CD4-positive, alpha-beta T cell treated with Interferon gamma for 1 hour (primary cell): ENCODE data around the gene ZKSCAN1.

Experiments used
- DNase-seq: peaks from one replicate; pipeline ENCODE4 v3.0.0-alpha.2; 2020

The ZKSCAN1 gene

DNA sequence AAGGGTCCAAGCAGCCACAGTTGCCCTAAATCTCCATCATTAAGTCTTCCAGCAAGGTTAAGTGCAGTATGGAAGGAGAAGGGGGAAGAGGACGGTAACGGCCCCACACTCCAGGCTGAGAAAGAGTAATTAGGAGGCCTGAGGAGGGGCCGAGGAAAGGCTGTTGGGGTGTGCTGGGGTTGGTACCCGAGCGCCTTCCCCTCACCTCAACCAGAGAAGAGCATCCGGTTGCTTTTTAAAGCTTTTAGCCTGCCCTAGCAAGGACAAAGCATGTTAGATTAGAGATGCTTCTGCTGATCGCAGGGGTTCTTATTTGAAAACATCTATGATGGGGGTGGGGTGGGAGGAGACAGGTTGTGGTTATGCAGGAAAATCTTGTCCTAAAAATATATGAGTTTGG lies 25.2 kb downstream of the ZKSCAN1 start:
- no peak for DNase-seq

DNA sequence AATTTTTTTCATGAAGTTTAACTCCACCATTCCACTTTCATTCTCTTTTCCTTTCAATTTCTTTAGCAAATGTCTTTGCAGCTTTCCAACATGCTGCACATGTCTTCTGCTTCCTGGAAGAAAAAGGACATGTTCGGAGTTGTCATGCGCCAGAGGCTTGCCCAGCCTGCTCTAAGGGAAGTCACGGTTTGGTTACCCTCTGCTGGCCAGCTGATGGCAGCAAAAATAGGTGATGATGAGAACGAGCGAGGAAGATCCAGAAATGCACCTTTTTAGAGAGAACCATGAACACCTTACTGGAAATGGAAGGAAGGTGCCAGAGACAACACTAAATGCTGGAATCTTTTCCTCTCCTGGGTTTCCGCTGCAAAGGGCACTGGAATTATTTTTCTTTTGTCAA lies 29.3 kb downstream of the ZKSCAN1 start:
- peak; percentile 22 for DNase-seq

DNA sequence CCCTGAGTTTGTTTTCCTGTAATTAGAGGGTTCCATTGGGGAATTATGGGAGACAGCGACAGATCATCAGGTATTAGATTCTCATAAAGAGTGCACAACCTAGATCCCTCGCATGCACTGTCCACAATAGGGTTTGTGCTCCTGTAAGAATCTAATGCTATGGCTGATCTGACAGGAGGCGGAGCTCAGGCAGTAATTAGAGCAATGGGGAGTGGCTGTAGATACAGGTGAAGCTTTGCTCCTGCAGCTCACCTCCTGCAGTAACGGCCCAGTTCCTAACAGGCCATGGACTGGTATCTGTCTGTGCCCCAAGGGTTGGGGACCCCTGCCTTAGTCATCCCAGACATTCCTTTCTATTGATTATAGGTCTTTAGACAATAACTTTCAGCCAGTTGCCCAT lies 33.3 kb downstream of the ZKSCAN1 start:
- DNase-seq = no peak

DNA sequence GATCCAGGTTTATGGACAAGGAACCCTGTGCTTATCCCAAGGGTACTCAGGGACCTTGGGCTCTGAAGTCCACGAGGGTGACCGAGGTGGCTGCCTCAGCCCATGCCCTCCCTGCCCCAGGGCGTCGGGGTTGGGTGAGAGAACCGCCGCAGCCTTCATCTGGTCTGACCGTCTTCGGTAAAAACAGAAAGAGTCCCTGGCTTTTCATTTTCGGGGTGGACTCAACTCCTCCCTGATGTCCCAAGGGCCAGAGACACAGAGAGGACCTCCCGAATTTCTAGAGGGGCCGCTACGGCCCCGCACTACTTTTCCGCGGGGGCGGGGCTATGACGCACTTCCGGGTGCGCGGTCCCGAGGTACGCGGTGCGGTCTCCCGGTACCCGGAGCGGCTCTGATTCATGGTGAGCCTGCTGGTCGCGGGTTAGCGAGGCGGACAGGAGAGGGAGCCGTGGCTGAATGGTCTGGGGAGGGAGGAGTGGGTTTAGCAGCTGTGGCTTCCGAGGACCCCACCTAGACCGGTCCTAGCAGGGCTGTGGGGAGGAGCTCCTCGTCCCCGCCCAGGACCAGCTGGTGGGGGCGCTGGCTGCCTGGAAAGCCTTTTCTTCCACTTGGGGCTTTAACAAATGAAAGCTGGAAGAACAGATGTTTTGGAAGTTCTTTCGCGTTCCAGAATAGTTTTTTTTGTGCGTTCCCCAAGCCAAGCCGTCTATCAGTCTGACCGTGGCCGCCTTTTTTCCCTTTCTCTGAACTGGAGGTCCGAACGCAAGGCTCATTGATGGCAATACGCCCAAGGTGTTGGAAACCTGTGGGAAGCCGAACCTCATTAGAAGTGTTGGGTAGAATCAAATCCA lies 34.3 kb downstream of the ZKSCAN1 start, which contains the start of gene ZSCAN21:
Gene ZSCAN21 (plus strand): TSS at position 334 of the 851 bp plus-strand sequence. CDS start 7,233 bp downstream, outside the sequence.
- peak; percentile 82 for DNase-seq

DNA sequence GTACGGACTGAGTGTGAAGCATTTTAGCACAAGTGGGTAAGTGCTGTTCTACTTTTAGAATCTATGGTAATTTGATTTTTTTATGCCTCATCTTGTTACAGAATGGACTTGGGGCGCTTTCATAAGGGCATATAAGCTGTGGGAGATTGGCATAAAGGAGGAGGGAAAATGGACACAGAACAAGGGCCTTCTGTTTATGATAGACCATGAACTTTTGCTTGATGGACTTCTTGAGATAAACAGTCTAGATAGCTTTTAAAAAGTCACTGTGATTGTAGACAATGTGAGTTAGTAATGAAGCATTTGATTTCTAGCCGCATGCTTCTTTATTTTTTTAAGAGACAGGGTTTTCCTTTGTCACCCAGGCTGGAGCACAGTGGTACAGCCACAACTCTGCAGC lies 36.2 kb downstream of the ZKSCAN1 start:
- no peak for DNase-seq

- DNase-seq = peak; percentile 2
Measured at GRCh38 chr7:100053215-100053614, 37.8 kb downstream of the ZKSCAN1 start.

GRCh38 chr7:100057006-100057405 lies 41.6 kb downstream of the ZKSCAN1 start:
- no peak for DNase-seq

DNA sequence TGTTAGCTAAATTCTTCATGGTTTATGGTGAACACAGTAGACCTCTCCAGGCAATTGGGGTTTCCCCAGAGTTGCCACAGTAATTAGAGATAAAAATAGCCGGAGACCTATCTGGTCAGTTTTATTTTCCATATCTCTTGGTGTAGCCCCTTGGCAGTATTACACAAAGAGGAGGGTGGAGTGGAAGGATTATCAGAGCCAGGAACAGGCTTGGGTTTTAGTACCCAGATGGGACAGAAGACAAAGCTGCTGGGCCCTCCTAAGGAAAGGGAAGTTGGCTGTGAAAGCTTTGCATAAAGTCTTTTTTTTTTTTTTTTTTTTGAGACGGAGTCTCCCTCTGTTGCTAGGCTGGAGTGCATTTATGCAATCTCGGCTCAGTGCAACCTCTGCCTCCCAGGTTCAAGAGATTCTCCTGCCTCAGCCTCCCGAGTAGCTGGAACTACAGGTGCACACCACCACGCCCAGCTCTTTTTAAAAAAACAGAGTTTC lies 43.9 kb downstream of the ZKSCAN1 start:
- DNase-seq = no peak

DNA sequence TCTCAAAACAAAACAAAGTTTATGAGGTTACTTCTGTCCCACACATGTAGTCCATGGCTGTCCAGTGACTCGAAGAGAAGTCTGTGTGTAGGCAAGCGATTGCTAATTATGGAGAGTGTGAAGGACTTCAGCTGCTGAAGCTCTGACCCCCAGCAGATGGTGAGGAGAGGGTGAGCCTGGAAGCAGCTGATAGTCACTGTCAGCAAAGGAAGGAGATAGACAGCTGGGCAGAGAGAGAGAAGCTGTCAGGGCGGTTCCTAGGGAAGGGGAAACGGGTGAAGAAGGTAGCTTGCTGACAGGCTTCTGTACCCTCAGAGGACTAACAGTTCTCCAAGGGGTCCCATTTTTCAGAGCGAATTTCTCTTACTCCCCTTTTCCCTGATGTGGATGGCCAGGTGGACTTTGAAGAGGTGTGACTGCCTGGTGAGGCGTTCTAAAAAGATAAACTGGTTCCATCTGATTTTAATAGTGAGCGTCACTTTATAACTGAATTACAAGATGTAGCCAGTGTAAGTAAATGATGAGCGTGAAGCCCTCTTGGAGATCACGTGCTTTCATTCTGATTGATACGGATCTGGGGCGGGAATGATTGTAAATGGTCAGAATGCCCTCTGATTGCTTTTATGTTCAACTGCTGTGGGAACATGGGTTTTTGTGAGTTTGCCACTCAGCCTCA lies 46.3 kb downstream of the ZKSCAN1 start:
- no peak for DNase-seq

GRCh38 chr7:100063376-100063775 lies 48.0 kb downstream of the ZKSCAN1 start:
- DNase-seq = no peak

GRCh38 chr7:100064162-100064561 lies 48.8 kb downstream of the ZKSCAN1 start:
- DNase-seq = no peak

DNA sequence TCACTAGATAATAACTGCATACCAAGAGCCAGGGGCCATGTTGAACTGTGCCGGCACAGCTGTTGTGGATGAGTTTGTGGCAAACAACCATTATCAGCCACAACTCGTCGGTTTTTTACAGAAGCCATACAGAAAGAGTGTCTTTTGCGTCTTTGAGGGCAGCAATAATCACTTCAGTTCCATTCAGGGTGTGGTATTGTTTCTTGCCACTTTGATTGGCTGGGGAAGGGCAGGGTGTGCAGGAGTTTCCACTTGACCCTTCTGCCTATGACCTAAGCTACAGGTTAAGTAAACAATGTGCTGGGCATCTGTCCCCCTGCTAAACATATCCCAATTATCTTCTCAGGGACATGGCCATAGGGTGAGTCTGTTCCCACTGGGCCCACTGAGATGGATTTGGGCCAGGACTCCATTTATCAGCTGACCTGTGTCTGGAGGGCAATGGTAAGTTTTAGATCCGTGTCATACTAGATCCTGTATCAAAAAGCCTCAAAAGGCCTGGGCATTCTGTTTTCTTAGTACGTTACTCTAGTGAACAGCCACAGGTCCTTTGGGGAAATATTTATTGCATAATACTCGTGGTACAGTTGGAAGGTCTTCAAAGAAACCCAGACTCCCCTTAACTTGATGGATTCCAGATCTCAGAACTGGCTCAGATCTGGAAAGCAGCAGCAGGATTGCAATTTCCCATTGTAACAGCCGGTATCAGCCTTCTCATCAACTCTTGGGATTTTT lies 50.2 kb downstream of the ZKSCAN1 start:
- no peak for DNase-seq

- DNase-seq = no peak
Measured at GRCh38 chr7:100066953-100067352, 51.6 kb downstream of the ZKSCAN1 start.

GRCh38 chr7:100069991-100070390 lies 54.6 kb downstream of the ZKSCAN1 start:
- no peak for DNase-seq

DNA sequence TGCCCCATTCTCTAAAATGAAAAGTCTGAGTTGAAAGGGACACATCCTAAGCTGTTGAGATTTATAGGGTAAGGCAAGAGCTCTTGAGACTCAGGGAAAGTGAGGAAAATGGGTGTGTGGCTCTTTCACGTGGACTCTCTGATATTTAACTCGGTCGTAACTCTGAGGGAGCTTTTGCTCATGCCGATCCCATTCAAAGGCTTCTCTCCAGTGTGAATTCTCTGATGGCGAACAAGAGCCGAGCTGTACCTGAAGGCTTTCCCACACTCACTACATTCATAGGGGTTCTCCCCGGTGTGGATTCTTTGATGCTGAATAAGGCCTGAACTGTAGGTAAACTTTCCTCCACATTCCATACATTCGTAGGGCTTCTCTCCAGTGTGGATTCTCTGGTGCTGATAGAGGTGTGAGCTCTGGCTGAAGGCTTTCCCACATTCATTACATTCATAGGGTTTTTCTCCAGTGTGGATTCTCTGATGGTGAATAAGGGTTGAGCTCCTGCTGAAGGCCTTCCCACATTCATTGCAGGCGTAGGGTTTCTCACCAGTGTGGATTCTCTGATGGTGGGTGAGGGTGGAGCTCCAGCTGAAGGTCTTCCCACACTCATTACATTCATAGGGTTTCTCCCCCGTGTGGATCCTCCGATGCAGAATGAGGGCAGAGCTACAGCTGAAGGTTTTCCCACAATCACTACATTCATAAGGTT lies 55.8 kb downstream of the ZKSCAN1 start:
- DNase-seq = no peak

- DNase-seq = no peak
Measured at GRCh38 chr7:100072462-100072861, 57.1 kb downstream of the ZKSCAN1 start.

DNA sequence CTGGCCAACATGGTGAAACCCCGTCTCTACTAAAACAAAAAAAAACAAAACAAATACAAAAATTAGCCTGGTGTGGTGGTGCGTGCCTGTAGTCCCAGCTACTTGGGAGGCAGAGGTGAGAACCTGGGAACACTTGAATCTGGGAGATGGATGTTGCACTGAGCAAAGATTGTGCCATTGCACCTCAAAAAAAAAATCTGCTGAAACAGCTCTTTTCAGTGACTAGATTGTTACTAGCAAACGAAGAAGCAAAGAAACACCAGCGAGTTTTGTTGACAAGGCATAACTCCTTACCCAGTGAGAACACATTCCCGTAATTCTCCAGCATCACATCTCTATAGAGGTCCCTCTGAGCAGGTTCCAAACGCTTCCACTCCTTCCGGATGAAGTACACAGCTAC lies 59.4 kb downstream of the ZKSCAN1 start:
- no peak for DNase-seq

GRCh38 chr7:100075418-100075817 lies 60.0 kb downstream of the ZKSCAN1 start:
- no peak for DNase-seq

DNA sequence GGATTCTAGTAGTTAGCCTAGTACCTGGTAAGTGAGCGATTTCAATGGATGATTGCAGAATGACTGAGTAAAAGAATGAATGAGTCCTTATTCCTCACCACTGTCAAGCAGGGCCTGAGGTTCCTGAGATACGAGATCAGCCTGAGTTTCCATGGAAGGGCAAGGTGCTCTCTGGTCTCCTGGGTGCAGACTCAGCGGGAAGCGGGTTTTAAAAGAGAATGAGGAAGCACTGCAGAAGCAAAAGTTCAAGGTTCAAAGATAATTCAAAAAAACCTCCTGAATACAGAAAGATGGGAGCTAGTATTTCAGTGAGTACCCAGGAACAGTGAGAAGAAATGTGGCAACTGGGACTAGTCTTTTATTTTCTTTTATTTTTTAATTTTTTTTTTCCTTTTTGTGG lies 61.8 kb downstream of the ZKSCAN1 start:
- DNase-seq = no peak

DNA sequence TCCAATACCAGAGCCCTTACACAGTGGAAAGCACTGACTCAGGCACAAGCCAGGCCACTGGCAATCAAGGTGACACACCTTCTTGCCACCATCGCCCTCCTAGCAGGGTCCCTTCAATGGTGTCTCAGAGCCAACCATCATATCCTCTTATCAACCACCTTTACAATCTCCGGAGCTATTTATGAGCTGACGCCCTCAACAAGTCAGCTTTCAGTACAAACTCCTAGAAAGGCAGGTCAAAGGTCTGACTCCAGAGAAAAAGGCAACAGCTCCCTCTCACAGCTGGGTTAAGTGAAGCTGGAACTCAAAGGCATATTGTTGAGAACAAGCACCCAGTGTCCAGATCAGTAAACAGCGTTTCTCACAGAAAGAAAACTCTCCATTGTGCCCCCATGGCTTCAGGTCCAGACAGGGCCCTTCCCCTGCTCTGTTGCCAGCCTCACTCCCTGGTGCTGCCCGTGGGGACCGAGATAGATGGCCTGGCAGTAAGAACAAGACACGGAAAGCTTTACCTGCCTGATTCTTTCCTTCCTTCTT lies 63.7 kb downstream of the ZKSCAN1 start:
- no peak for DNase-seq

DNA sequence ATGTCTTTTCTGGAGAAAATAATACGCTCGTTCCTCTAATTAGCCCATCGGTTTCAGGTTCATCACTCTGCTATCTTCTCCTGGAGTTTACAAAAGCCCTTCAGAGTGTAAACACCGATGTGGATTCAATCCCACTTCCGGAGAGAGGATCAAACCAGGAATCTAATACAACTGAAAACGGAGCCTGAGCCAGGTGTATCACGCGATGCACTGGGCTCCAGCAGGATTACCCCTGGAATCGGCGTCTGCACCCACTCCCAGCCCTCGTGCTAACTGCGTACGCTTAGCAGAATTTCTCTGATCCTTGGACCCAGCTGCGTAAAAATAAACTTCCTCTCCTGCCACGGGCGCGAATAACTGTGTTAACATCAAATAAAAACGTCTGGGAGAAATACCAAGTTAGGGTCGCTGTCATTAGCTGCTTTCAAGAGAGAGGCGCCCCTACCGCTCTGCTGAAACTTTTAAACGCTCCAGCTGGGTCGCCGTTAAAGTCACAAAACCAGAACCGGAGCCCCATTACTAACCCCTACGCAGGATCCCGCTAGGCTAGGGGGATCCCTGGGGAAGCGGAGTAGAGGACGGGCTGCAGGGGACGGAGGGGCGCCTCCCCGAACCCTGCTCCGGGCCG lies 65.6 kb downstream of the ZKSCAN1 start:
- no peak for DNase-seq

DNA sequence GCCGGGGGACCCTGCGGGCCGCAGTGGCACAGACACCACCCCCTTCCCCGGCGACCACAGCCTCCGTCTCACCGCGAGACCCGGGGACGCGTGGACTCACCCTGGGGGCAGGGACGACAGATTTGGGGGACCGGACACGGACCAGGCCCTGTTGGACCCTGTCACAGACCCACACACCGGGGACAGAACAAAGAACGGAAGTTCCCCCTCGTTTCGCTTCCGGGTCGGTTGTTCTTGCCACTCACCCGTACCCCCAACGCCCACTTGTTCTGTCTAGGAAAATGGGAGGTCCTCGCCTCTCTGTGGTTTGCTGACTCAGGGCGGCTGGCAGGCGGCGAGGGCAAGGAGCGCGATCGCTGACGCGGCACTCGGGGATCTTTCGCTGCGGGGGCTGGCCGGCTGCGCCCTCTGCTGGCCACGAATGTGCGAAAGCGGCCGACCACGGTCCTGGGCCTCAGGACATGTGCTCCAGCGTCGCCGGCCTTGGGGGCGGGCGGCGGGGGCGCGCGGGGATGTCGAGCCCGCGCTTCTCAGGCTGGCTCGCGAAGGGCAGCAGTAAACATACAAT lies 66.2 kb downstream of the ZKSCAN1 start, which contains the start of gene ZNF3:
Gene ZNF3 (minus strand): TSS at position 189 of the 568 bp plus-strand sequence. CDS start 4,366 bp downstream, outside the sequence.
- peak; percentile 98 for DNase-seq
